Ramos (cell line): ENCODE results near the gene ZIC4.

Source experiments
- in situ Hi-C: fragments of 300-500 bp; cut with MboI; formaldehyde crosslinking; loops from one replicate; pipeline ENCODE4 v1.14.3; 2022; ENCODE audit warnings: low sequenced_read_pairs; ENCODE audit not compliant: unreplicated experiment

The ZIC4 gene

GRCh38 chr3:147406028-147406931 is at the start of gene ZIC4:
ZIC4 (minus strand) TSS chr3:147406543; CDS start chr3:147402797, 3,746 bp downstream.
- in situ Hi-C loops: no loop called here

GRCh38 chr3:147449669-147450068 is 43.3 kb upstream of the ZIC4 start:
- in situ Hi-C loops: no loop called here

GRCh38 chr3:147447224-147447623 is 40.9 kb upstream of the ZIC4 start:
- in situ Hi-C loops: no loop called here

- in situ Hi-C loops: no loop called here
These were observed 25.4 kb upstream of the ZIC4 start for GRCh38 chr3:147431751-147432150.

- in situ Hi-C loops: no loop called here
These were observed 22.4 kb upstream of the ZIC4 start for GRCh38 chr3:147428754-147429153.

GRCh38 chr3:147428326-147428725 is 22.0 kb upstream of the ZIC4 start:
- in situ Hi-C loops: no loop called here

- in situ Hi-C loops: no loop called here
These were observed 21.4 kb upstream of the ZIC4 start for GRCh38 chr3:147427746-147428145.

- in situ Hi-C loops: no loop called here
These were observed 20.6 kb upstream of the ZIC4 start for GRCh38 chr3:147426931-147427330.

- in situ Hi-C loops: no loop called here
These were observed 19.1 kb upstream of the ZIC4 start for GRCh38 chr3:147425388-147425850.

- in situ Hi-C loops: no loop called here
These were observed 18.4 kb upstream of the ZIC4 start for GRCh38 chr3:147424581-147425387.

- in situ Hi-C loops: no loop called here
These were observed 17.6 kb upstream of the ZIC4 start for GRCh38 chr3:147423798-147424580.

- in situ Hi-C loops: no loop called here
These were observed 17.1 kb upstream of the ZIC4 start for GRCh38 chr3:147423537-147423797.

- in situ Hi-C loops: no loop called here
These were observed 16.5 kb upstream of the ZIC4 start for GRCh38 chr3:147422601-147423536.

GRCh38 chr3:147422196-147422595 is 15.9 kb upstream of the ZIC4 start:
- in situ Hi-C loops: no loop called here

GRCh38 chr3:147421184-147421912 is 15.0 kb upstream of the ZIC4 start:
- in situ Hi-C loops: no loop called here

GRCh38 chr3:147420353-147421183 is 14.2 kb upstream of the ZIC4 start:
- in situ Hi-C loops: no loop called here

GRCh38 chr3:147419781-147420224 is 13.5 kb upstream of the ZIC4 start:
- in situ Hi-C loops: no loop called here
